HL-60 (cell line): ENCODE measurements around the gene SGPP2.

Experiments
- DNase-seq, 2 experiments: peaks; one replicate each; pipeline ENCODE4 v3.0.0-alpha.2; 2010 to 2020; ENCODE audit warnings: low read depth in 1 of 2, low spot score in 1 of 2
- H3K27ac ChIP-seq: fragments of 250-450 bp; sonication (Bioruptor Pico); replicated peaks from 2 replicates; pipeline ENCODE4 v1.5.1; 2020; ENCODE audit warnings: mild to moderate bottlenecking, moderate library complexity
- H3K27me3 ChIP-seq: fragments of 250-450 bp; sonication (Bioruptor Pico); 2 replicates; pipeline ENCODE4 v1.5.1; 2021; ENCODE audit warnings: mild to moderate bottlenecking, moderate library complexity; ENCODE audit not compliant: insufficient read depth, poor library complexity, severe bottlenecking
- H3K4me3 ChIP-seq: replicated peaks from 2 replicates; pipeline ENCODE4 v1.5.1; 2011; ENCODE audit warnings: mild to moderate bottlenecking, control low read depth, low read length; ENCODE audit not compliant: insufficient read depth
- CTCF ChIP-seq: IDR thresholded peaks from one replicate; pipeline ENCODE4 v1.5.1; 2011; ENCODE audit warnings: low read length, control low read depth, inconsistent platforms; ENCODE audit not compliant: insufficient read depth
- GABPA ChIP-seq: IDR thresholded peaks from 2 replicates; pipeline ENCODE4 v1.6.1; 2012; ENCODE audit warnings: low read depth
- POLR2AphosphoS5 ChIP-seq: IDR thresholded peaks from 2 replicates; pipeline ENCODE4 v1.6.1; 2012; ENCODE audit warnings: low read depth
- REST ChIP-seq: IDR thresholded peaks from 2 replicates; pipeline ENCODE4 v1.6.1; 2012; ENCODE audit warnings: low read depth; ENCODE audit not compliant: insufficient replicate concordance
- SPI1 ChIP-seq: IDR thresholded peaks from 2 replicates; pipeline ENCODE4 v1.6.1; 2012; ENCODE audit warnings: low read depth, mild to moderate bottlenecking, borderline replicate concordance

The SGPP2 gene

GRCh38 chr2:222514901-222515300 lies 90.6 kb downstream of the SGPP2 start:
- no peaks in the 10 kb centered on the region for H3K27me3 ChIP-seq
- H3K4me3 ChIP-seq, result no peak overlapping the region
- H3K27ac ChIP-seq, result no peak overlapping the region
- DNase-seq, result peak in 1 of 2 experiments; percentile 20
- TF ChIP-seq POLR2AphosphoS5 (no peak), GABPA (no peak), REST (no peak), SPI1 (no peak), CTCF (no peak)

- no peaks in the 10 kb centered on the region for H3K27me3 ChIP-seq
- no peak overlapping the region for H3K4me3 ChIP-seq
- no peak for DNase-seq
- no peak overlapping the region for H3K27ac ChIP-seq
- TF ChIP-seq CTCF (no peak), GABPA (no peak), SPI1 (no peak), POLR2AphosphoS5 (no peak), REST (no peak)
Observed at GRCh38 chr2:222518570-222519381, 94.4 kb downstream of the SGPP2 start.

- DNase-seq, result no peak
- TF ChIP-seq CTCF (no peak), GABPA (no peak), SPI1 (no peak), POLR2AphosphoS5 (no peak), REST (no peak)
- Histone ChIP-seq H3K27me3 (no peaks in the 10 kb centered on the region), H3K27ac (no peak overlapping the region), H3K4me3 (no peak overlapping the region)
Observed at GRCh38 chr2:222521099-222521498, 96.8 kb downstream of the SGPP2 start.
